Esophagus squamous epithelium (tissue), 4 donors: Measurements from ENCODE around the gene GABRG3.

Experiments used
- CTCF ChIP-seq, 6 experiments: fragments of 450-650 bp in 4 of 6; fragments of 200-600 bp in 2 of 6; sonication (generic) in 2 of 6; IDR thresholded peaks; one replicate each; pipeline ENCODE4 v1.5.1; 2016 to 2019; ENCODE audit warnings: antibody characterized with exemption in 6 of 6, mild to moderate bottlenecking in 4 of 6, moderate library complexity in 4 of 6
- POLR2A ChIP-seq, 4 donors: fragments of 450-650 bp; IDR thresholded peaks; one replicate each; pipeline ENCODE4 v1.6.1; 2017; ENCODE audit warnings: antibody characterized with exemption in 4 of 4, mild to moderate bottlenecking in 4 of 4, moderate library complexity in 3 of 4

- TF ChIP-seq CTCF (IDR thresholded peaks at IDR 0.05) (no peak), POLR2A (IDR thresholded peaks at IDR 0.05) (no peak)
Observed at GRCh38 chr15:26971271-26972018, 464 bp downstream of the GABRG3 start.
